Activated T-cell treated with anti-CD3 and anti-CD28 coated beads, Interleukin-2, amount 50 U/mL, for 1 hour (primary cell): ENCODE results near the gene KHNYN.
"Not testable (repeated sequence)": the region's sequence is repeated elsewhere in the genome, so short reads cannot be mapped to it uniquely, and the experiment has no call there.

Source experiments
- DNase-seq: peaks from one replicate; pipeline ENCODE4 v3.0.0-alpha.2; 2020

KHNYN gene

GRCh38 chr14:24429395-24430142 is at the start of gene KHNYN, which contains the start of gene CBLN3:
Gene KHNYN (plus strand): TSS chr14:24429954. CDS start chr14:24430731, 777 bp downstream.
Gene CBLN3 (minus strand): TSS chr14:24429668. CDS start chr14:24429054, 614 bp downstream.
- DNase-seq, result peak; percentile 88

DNA sequence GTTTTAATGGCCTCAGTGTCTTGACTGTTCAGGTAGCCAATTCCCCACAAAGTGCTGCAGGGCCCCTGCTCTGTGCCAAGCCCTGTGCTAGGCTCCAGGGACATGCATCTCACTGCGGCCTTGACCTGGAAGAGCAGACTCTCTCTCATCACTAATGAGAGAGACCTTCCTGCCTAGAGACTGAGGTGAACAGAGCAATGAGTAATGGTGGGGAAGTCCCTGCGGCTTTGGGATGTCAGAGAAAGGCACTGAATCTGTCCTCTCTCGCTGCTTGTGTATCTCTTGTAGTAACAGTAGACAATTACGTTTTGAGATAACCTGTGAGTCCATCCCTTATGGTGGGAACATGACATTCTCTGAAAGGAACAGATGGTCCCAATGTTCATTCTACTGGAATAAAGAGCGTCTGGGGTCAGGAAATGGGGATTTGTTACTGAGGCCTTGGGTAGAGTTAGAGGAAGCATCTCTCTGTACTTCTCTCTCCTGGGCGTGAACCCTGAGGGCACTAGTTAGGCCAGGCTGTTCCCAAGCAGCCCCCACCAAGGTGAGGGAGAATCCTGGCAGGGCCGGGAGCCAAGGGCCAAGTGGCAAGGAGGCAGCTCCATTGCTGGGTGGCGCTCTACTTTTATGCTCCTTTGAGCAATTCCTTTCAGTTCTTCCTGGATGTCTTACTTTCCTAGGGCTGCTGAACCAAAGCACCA is 48.2 kb upstream of the KHNYN start:
- DNase-seq, result no peak

- DNase-seq, result no peak
These were observed 47.7 kb upstream of the KHNYN start for GRCh38 chr14:24382064-24382371.

- DNase-seq, result no peak
These were observed 45.6 kb upstream of the KHNYN start for GRCh38 chr14:24384169-24384568.

DNA sequence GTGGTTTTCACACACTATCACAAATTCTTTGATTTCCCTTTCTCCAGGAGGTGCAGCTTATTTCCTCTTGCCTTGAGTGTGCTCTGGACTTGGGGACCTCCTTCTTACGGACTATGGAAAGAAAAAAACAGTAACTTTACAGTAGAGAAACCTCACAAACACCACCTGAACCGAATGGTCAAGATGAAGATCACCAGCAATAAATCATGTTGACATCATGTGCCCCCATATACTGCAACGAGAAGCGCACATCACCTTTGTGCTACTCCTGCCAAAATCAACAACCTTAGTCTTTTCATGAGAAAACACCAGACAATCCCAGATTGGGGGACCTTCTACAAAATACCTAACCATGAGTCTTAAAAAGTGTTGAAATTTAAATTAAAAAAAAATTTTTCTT is 44.2 kb upstream of the KHNYN start:
- DNase-seq, result no peak

DNA sequence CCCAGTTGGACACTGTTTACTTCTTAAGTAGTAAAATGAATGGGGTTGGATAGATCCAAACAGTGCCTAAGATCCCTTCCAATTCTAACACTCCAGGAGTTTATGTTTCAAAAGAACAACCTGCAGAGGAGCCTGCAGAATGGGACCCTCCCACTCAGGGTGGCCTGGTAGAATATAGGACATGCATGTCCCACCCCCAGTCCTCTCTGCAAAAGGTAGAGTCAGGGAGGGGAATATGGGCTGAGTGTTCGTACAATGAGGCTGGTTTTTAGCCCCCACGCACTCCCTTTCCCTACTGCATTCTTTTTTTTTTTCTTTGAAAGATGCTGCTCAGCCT is 42.8 kb upstream of the KHNYN start:
- DNase-seq, result no peak

GRCh38 chr14:24387579-24387978 is 42.2 kb upstream of the KHNYN start:
- not testable (repeated sequence) for DNase-seq

DNA sequence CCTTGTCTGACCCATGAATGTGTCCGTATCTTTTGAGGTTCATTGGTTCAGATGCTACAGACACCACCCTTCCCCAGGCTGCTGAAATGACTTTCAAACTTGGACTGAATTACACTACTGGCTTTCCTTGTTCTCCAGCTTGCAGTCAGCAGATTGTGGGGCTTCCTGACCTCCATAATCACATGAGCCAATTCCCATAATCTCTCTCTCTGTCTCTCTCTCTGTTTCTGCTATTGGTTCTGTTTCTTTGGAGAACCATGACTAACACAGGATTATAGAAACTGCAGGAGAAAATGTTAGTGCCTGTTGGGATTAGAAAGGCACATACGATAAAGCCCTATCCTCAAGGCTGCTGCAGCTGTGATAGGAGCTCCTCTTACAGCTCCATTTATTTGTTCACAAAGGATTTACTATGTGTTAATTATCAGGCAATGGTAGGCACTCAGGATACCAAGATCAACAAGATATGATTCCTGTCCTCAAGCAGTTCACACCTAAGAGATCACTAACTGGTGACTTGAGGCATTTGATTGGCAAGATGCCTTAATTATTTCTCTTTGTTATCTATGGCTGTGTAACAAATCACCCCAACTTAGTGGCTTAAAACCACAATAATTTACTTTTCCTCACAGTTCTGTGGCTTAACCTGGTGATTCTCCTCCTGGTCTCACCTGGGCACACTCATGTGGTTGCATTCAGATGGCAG is 41.1 kb upstream of the KHNYN start:
- no peak for DNase-seq

GRCh38 chr14:24389226-24389848 is 40.4 kb upstream of the KHNYN start:
- DNase-seq, result no peak

DNA sequence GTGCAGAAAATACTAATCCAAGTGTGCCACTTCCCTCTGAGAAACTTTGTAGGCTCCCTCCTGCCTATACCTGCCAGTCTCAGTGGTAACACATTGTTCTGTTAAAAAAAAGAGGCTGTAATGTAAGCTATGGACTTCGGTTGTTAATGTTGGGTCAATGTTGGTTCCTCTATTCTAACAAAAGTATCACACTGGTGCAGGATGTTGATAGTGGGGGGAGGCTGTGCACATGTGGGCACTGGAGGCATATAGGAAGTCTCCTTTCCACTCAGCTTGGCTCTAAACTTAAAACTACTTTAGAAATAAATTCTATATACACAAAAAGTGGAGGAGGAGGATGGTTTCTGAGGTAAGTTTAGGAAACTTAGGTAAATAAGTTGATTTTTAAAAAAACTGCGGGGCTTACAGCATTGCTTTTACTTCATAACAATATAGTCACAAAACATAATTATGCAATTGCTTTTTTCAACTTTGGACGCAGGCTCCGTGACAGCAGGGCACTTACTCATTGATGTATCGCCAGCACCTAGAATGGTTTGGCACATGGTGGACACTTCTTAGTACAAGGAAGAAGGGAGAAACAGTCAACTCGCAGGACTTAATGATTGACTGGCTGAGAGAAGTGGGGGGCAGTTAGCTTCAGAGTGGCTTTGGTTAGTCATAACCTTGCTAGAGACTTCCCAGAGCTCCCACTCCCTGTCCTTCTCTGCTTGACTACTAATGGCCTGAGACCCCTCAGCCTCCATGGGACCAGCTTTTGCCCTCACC is 38.9 kb upstream of the KHNYN start:
- DNase-seq, result no peak

GRCh38 chr14:24392325-24393091 is 37.2 kb upstream of the KHNYN start:
- no peak for DNase-seq

- DNase-seq, result no peak
These were observed 35.5 kb upstream of the KHNYN start for GRCh38 chr14:24394275-24394674.

DNA sequence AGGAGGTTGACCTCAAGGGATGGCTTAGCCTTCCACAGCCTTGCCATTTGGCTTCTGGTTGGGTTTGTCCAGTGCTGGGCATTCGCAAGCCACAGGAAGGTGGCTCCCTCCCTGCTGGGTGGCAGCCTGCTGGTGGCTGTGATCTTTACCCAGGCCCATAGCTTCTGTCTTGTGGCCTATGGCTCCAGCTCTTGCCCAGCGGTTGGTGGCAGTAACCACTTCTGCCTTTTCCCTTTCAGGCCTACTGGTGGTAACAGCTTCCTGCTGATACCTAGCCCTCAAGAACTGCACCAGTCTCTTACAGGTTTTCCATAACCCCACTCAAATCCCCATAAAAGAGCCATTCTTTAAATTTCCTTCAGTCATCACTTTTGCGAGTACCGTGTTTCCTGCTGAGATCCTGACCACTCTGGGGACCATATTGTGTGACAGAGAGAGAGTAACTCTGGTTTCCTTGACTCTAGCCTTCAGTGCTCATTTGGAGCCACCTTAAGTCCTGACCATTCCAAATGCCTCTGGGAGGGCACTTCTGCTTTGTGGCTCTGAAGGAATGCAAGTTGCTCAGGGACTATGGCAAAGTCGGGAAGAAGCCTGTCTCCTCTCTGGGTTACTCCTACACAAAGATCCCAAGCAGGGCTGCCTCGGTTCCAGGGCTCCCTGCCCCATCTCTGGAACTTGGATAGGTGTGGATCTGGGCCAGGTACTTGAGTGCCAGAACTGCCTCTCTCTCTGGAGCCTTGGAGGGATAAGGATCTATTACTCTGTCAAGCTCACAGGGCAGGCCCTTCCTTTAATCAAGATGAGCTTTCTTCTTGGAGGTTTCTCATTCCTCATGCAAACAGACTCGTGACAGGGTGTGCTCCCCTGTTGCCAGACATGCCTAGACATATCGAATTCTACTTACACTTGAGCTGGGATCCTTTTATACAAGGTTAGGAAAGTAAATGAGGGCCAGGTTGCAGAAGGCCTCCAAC is 33.9 kb upstream of the KHNYN start:
- no peak for DNase-seq

DNA sequence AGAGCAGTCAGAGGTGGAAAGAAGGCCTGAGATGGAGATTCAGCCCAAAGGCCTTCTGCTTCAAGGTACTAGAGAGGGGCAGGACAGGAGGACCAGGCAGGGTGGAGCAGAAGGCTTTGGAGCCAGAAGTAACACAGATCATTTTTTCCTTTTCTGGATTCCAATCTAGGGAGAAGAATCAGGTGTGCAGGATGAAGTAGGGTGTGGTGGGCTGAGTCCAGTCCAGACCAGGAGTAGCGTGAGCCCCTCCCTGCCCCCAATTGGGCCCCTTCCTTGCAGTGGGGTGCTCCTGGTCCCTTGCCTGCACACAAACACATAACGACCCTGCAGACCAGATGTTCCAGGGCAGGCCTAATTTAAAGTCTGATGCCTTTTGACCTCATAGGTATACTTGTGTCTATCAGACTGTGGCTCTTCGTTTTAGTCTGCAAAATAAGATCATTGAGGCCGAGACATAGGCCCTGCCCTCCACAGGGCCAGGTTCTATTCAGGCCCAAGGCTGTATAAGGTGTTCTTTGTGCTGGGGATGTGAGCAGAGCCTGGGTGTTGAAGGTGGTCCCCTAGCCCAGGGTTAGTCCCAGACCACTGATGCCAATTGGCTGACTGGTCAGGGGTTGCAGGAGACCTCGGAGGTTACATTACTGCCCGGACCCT is 32.0 kb upstream of the KHNYN start:
- no peak for DNase-seq

- no peak for DNase-seq
These were observed 31.5 kb upstream of the KHNYN start for GRCh38 chr14:24398293-24398652.

- peak; percentile 40 for DNase-seq
These were observed 30.9 kb upstream of the KHNYN start, which contains the start of gene NYNRIN for GRCh38 chr14:24398653-24399446. Gene NYNRIN (plus strand): TSS chr14:24399003. CDS start chr14:24399247, 244 bp downstream.

GRCh38 chr14:24399447-24399822 is 30.3 kb upstream of the KHNYN start:
- no peak for DNase-seq

DNA sequence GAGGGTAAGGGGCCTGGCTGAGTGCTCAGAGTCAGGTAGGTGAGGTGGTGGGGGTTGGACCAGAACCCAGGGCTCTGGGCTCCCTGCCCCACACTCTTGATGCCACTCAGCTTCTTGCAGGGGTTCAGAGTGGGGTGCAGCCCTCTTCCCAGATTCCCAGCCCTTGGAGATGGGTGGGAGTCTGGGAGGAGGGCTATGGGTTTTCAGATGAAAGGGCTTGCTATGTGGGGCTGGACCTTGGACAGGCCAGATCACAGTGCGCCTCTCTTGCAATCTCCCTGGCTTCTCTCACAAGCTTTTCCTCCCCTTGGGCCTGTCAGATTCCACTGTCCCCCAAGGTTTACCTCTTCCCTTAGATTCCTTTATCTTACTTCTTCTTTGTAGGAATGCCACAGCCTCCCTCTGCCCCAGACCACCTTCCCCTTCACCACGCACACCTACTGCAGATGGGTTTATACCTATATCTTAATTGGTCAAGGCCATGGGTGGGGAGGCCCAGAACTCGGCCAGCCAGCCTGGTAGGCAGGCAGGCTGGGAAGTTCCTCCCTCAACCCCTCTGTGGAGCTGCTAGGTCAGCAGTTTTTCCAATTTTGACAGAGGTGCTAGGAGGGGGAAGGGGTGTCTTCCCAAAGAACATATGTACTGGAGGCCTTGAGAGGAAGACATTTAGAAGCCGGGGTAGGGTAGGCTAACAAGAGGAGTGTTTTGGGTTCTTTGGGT is 29.6 kb upstream of the KHNYN start:
- DNase-seq, result no peak
